ENCODE results near the gene SRPX2.

SRPX2 gene, protein sequence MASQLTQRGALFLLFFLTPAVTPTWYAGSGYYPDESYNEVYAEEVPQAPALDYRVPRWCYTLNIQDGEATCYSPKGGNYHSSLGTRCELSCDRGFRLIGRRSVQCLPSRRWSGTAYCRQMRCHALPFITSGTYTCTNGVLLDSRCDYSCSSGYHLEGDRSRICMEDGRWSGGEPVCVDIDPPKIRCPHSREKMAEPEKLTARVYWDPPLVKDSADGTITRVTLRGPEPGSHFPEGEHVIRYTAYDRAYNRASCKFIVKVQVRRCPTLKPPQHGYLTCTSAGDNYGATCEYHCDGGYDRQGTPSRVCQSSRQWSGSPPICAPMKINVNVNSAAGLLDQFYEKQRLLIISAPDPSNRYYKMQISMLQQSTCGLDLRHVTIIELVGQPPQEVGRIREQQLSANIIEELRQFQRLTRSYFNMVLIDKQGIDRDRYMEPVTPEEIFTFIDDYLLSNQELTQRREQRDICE

GRCh38 chrX:100643956-100644860 is at the start of gene SRPX2:
Gene SRPX2 (plus strand): TSS chrX:100644199. CDS start chrX:100646323, 2,124 bp downstream.
- peak in 1 of 2 donors; percentile 14 for DNase-seq

- DNase-seq, result no peak
Measured at GRCh38 chrX:100596601-100597000, 47.4 kb upstream of the SRPX2 start.

GRCh38 chrX:100599456-100599855 is 44.5 kb upstream of the SRPX2 start:
- no peak for DNase-seq

- DNase-seq, result no peak
Measured at GRCh38 chrX:100600340-100600739, 43.7 kb upstream of the SRPX2 start.

DNA sequence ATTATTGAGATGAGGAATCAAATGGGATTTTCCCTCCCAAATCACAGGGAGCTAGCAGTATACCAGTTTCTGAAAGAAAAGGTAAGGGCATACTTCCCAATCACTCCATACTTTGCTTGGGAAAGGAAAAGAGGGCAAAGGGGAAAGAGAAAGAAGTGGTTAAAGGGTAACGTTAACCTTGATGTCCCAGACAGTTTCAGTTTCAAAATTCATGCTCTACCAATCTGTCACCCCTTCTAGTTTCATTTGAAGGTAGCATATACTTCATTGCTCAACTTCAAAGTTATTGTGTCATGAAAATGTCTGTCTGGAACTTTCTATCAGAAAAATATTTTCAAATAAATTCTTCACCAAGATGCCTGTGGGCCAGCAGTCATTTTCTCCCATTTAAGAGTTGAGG is 43.2 kb upstream of the SRPX2 start:
- DNase-seq, result no peak

DNA sequence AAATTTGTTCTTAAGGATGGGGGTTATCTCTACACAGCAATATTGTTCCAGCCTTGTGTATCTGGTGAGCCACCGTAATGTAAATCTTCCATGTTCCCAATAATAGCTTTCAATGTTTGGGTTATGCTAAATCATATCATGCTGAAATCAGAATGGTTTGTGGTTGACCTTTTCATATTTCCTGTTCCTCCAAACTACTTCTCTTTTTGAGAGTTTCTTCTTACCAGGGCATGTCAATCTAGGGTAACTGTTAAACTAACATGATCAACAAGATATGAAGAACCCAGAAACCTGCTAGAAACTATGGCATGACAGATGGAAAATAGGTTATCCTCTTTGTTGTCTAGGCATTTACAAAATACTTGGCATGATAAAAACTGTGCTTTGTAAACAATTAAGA is 37.2 kb upstream of the SRPX2 start:
- no peak for DNase-seq

GRCh38 chrX:100609591-100609990 is 34.4 kb upstream of the SRPX2 start:
- no peak for DNase-seq

DNA sequence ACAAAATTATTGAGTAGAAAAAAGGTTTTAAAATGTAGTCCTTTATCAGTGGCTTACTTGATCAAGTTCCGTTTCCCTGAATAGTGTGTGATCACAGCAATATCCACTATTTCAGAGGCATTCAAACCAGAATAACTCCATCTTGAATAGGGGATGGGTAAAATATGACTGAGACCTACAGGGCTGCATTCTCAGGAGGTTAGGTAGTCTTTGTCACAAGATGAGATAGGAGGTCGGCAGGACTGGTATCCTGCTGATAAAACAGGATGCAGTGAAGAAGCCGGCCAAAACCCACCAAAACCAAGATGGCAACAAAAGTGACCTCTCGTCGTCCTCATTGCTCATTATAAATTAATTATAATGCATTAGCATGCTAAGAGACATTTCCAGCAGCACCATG is 32.0 kb upstream of the SRPX2 start:
- DNase-seq, result no peak

DNA sequence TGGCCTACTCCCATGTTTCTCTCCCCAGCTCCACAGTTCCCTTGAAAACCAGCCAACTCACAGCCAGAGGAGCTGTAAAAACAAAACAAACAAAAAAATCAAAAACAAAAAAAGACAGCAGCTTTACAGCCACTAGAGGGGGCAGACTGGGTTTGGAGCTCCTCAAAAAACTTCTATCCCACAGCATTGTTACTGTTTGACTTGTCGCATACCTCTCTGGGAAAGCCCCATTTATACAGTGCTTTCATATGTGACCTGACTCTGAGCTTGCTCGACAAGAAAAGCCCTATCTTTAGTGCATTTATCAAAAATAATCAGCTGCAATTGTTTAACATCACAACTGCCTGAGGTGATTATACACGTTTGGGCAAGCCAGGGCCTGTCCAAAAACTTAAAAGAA is 29.0 kb upstream of the SRPX2 start:
- DNase-seq, result no peak

GRCh38 chrX:100623001-100623400 is 21.0 kb upstream of the SRPX2 start:
- no peak for DNase-seq

GRCh38 chrX:100625985-100626491 is 18.0 kb upstream of the SRPX2 start:
- no peak for DNase-seq

DNA sequence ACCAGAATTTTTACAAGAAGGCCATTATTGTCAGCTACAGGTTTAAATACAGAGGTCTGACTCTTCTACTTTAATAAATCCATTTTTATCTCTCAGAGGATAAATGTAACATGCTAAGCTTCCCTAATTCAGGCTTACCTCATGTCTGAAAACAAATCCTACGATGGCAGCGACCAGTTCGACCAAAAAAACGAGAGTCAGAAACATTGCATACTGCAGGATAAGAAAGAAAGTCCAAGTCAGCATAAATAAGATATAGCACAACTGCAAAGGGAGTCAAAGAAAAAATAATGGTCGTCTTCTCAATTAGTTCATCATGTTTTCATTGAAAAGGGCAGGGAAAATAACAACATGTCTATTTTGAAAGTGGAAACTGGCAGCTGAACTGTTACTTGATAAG is 9.0 kb upstream of the SRPX2 start:
- no peak for DNase-seq

GRCh38 chrX:100635989-100636320 is 8.0 kb upstream of the SRPX2 start:
- DNase-seq, result no peak

GRCh38 chrX:100636321-100636991 is 7.5 kb upstream of the SRPX2 start, which contains the start of gene TSPAN6:
Gene TSPAN6 (minus strand): TSS chrX:100636806. CDS start chrX:100636694, 112 bp downstream.
- DNase-seq, result peak; percentile 49 to 54

DNA sequence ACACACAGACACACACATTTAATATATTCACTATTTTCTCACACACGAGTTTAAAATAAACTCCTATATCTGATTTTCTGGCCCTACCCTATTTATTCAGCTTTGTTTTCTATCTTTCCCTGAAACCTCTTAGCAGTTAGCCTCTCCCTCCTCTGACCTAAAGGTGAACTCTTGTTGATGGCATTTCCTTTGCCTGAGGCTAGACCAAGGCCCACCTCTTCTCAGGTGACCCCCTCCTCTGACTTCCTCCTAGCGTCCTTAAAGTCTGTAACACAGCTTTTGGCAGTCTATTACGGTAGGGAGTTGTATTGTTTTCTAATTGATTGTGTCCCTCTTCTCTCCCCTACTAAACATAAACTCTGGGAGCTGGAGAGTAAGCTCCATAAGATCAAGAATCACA is 1.7 kb upstream of the SRPX2 start:
- no peak for DNase-seq

- no peak for DNase-seq
Measured at GRCh38 chrX:100643212-100643611, 787 bp upstream of the SRPX2 start.

GRCh38 chrX:100645106-100645505 is 1.1 kb downstream of the SRPX2 start:
- DNase-seq, result no peak

DNA sequence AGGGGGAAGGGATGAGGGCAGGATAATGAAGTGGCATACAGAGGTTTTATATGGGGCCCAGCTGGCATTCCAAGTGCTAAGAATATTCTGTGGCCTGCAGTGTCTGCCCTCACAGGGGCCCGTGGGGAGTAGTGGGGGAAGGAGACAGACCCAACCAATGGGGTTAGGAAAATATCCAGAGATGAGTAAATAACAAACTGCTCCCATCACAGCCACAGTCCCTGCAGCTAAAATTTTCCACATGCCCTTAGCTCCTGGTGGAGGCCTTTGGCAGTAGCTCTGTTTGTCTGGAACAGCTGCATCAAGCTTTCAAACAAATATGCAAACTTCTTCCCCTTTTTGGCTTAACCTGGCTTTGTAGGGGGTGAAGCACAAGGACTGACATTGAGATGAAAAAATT is 3.1 kb downstream of the SRPX2 start:
- DNase-seq, result no peak

DNA sequence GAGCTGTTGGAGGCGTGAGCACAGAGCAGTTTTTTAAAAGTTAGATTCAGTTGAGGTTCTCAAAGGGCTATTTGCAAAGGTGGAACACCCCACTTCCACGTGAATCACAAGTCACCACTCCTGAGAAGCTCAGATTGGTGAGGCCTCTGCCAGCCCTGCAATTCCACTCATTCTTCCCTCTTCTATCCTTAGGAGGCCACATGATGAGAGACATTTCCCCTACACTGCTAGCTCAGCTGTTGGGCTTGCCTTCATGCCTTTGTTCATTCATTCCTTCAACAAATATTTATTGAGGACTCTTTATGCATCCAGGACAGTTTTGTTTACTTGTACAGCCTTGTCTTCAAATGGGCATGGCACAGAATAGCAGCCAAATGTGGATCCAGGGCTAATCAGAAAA is 3.7 kb downstream of the SRPX2 start:
- no peak for DNase-seq

GRCh38 chrX:100648458-100649417 is 4.7 kb downstream of the SRPX2 start:
- DNase-seq, result no peak

DNA sequence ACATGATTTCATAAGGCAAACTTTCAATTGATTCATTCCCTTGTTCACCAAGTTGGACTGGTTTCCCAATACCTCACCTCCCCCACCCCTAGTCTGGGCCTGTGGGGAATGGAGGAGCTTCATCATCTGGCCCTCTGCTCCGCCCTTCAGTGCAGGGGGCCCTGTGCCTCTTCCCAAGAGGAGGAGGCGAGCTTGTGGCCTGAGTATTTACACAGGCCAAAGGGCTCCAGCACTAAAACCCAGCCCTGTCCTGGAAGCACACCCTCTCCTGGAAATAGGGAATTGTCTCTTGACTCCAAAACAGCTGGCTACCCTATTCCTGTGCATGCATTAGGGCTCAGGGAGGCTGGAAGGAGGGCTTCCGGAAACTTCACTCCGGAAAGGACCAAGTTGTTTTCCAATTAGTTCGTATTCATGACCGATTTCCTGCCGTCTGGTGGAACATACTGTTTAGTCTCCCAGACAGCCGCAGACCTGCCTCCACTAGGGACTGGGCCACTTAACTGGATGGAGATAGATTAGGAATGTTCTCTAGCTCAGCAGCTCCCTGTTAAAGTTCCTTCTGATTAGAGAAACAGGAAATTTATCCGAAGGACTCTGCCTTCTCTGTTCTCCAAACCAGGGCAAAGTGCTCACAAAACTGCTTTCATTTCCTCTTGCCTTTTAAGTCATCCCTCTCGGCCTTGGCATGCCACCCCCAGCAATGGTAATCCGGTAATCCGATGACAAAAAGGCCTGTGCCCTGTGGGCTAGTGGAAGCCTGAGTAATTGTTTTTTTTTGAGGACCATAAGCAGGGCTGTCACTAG is 5.8 kb downstream of the SRPX2 start:
- DNase-seq, result peak in 1 of 2 donors; percentile 5

Data from hippocampal formation (tissue), 2 donors.